ENCODE measurements around the gene NPW.

GRCh38 chr16:2034696-2035430 is 15.3 kb downstream of the NPW start:
- TF ChIP-seq POLR2AphosphoS5 (IDR thresholded peaks at IDR 0.05; ENCODE audit: borderline replicate concordance, low read depth, low read length) (no peak), EZH2 (IDR thresholded peaks at IDR 0.05) (no peak)
